GM18858 (cell line): ENCODE data around the gene GSG1.

Source experiments
- ATAC-seq: cut with Tn5 transposase; IDR thresholded peaks from one replicate; pipeline ENCODE4 v1.9.1; 2021; ENCODE audit not compliant: unreplicated experiment

The GSG1 gene

DNA sequence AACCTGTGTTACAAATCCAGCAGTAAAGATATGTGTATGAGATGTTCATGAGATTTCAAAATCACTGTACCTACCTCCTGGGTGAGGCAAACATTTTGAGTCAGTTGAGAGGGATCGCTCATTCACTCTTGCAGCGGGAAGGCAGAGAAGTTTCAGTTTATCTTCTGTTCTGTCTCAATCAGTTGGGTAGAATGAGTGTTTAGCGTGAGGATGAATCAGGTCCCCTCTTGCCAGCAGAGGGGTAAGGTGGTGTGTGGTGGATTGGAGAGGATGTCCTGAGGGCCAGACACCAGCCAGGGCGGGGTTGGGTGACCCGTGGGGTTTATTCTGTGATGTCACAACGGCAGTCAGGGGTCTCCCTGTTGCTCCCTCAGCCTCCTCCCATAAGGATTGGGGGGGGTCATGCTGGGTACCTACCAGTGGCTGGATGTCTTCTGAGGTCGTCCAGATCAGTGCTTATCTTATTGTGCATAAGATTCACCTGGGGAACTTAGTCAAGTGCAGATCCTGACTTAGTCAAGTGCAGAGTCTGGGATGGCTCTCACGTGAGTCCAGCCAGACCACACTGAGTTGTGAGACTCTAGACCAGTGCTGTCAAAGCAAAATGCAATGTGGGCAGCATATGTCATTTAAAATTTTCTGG lies at the start of gene GSG1:
TSS of gene GSG1 (minus strand) at position 277 of the 643 bp plus-strand sequence. CDS start at position 122, 155 bp downstream.
- no peak for ATAC-seq

GRCh38 chr12:13153180-13153579 lies 49.7 kb upstream of the GSG1 start:
- ATAC-seq: no peak

DNA sequence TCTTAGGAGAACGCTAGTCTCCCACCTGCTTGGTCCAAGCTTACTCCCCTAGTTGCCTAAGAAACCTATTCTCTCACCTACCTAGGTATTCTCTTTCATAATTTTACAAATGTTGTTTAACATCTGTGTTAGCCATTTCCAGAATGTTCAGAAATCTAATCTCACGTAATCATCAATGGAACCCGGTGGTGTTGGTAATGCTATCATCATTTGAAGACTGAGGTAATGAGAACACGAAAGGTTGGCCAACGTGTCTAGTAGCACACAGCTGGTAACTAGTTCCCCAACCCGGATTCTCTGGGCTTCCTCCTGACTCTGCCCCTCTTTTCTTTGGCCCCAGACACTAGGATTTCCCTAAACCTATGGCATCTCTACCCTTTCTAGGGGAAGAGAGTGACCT lies 49.3 kb upstream of the GSG1 start:
- ATAC-seq: no peak

- no peak for ATAC-seq
Observed at GRCh38 chr12:13152281-13152680, 48.8 kb upstream of the GSG1 start.

- ATAC-seq: no peak
Observed at GRCh38 chr12:13149411-13149810, 45.9 kb upstream of the GSG1 start.

DNA sequence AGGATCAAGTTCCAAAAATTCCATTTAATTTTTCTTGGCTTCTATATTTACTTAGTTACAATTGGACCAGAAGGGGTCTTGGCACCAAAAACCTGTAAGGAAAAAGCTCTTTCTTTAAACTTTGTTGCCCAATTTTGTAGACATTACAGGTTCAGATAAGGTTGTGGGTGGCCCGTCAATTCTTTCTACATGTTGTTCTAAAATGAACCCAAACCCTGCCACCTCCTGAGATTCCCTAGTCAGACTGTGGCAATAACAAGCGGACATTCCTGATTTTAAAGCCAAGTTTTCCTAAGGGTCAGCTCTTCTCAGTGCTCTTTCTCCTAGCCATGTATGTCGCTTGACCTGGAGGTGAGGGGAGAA lies 45.0 kb upstream of the GSG1 start:
- ATAC-seq: no peak

DNA sequence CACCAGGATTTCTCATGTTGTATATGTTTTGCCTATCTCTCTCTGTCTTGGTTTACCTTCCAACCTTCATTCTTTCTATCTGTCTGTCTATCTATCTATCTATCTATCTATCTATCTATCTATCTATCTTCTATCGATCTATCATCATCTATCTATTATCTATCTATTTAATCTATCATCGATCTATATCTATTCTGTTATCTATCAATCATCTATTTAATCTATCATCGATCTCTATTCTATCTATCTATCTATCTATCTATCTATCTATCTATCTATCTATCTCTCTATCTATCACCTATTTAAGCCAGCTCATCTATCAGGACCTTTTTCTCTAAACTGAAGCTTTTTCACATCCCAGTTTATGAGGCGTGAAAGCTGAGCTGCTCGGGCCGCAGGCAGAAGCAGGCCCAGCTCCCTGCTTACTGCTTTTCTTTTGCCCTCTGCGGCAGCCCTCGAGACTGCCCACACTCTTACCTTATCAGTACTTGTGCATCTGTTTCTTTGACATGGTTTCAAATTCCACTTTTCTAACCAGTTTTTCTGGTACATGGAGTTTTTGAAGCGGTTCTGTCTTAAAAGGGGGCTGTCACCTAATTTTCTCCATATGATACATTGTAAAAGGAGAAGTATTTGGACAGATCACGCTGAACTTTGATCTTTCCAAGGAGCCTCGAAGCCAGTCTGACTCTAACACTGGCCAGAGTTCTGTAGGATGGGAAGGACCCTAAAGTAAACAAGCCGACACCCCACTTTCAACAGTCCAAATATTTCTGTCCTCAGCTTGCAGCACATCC lies 44.4 kb upstream of the GSG1 start:
- no peak for ATAC-seq

- no peak for ATAC-seq
Observed at GRCh38 chr12:13146336-13146938, 43.0 kb upstream of the GSG1 start.

DNA sequence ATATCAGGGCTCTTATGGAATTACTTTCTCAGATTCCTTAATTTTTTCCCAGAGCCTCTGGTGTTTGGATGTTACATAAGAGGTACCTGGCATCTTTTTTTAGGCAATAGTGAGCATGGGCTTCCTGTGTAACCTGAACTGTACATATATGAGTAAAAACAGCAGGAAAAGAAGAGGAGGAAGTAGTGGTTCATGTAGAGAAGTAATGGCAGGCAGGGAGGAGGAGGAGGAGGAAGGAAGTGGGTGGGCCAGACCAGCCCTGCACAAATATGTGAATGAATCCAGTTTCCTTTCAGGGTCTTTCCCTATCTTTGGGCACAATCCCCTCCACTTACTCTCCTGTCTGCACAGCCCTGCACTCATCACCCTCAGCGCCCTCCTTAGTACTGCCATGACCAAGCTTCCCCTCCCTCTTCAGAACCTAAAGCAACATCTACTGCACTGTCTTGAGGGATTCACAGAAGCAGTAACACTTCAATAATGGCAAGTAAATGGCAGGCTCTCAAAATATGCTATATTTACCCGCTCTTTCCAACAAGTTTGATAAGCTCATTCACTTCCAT lies 40.9 kb upstream of the GSG1 start:
- no peak for ATAC-seq

- no peak for ATAC-seq
Observed at GRCh38 chr12:13142747-13143146, 39.3 kb upstream of the GSG1 start.

DNA sequence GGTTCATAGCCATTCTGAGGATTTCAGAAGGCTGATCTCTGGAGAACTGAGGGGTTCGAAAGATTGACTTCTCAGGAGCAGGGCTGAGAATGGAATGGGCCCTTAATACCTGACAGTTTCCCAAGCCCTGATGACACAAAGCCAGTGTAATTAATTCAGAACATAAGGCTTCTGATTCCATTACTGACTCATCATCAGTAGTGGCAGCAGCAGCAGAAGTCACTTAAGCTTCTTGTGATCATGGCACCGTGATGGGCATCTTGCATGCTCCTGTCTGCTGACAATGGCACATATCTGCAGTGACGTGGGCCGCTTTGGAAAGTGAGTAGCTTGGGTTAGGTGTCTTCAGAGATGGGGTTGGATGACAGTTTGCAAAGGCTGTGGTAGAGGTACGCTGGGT lies 38.2 kb upstream of the GSG1 start:
- no peak for ATAC-seq

GRCh38 chr12:13135371-13136178 lies 32.1 kb upstream of the GSG1 start:
- no peak for ATAC-seq

GRCh38 chr12:13133886-13134285 lies 30.4 kb upstream of the GSG1 start:
- ATAC-seq: no peak

DNA sequence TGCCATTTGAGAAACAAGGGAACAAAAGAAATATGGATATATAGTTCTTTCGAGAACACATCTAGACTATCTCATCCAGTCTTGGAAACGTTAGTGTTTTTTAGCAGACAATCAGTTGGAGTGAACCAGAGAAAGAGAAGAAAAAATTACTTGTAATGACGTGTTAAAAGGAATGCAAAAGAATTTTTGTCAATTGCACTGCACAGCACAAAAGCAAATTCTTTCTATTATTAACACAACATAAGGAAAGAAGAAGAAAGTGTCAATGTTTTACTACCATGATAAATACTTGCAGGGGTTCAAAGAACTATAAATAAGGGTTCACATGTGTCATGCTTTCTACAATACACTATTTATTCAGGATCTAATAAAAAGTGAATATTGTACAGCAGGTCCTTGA lies 27.5 kb upstream of the GSG1 start:
- ATAC-seq: no peak

DNA sequence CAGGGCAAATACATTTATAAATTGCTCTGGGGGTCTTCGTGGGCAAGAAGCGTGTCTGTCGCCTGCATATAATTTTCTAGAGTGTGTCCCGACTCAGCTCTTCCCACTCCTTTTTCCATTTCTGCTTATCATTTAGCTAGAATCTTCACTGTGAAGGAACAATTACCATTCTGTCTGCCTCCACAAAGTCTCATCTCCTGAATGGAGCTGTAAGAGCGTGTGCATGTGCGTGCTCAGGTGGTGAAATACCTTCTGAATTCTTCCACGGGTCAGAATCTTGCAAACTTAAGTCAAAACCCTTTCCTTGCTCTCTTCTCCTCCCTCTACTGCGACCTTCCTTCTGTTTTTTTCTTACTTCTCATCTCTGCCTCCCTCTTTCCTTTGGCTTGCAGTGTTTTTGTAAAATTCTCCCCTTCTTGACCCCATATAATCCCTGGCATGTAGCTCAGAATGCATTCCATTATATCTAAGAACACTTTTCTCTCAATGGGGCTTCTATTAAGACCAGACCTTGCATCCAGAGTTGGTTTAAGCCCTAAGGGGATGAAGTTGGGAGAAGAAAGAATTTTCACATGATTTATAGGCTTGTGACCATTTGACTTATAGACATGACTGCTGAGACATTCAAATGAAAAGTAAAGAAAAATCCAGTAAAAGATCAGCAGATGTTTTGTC lies 25.0 kb upstream of the GSG1 start:
- no peak for ATAC-seq

- no peak for ATAC-seq
Observed at GRCh38 chr12:13127444-13127843, 24.0 kb upstream of the GSG1 start.

DNA sequence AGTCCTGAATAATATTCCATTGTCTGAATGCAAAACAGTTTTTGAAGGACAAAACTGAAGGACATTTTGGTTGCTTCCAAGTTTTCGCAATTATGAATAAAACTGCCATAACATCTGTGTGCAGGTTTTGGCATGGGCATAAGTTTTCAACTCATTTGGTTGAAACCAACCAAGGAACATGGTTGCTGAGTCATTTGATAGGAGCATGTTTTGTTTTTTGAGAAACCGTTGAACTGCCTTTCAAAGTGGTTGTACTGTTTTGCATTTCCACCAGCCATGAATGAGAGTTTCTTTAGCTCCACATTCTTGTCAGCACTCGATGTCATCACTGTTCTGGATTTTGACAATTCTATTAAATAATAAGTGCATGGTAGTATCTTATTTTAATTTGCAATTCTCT lies 23.0 kb upstream of the GSG1 start:
- no peak for ATAC-seq

GRCh38 chr12:13125996-13126395 lies 22.5 kb upstream of the GSG1 start:
- no peak for ATAC-seq

- no peak for ATAC-seq
Observed at GRCh38 chr12:13124656-13125505, 21.4 kb upstream of the GSG1 start.

DNA sequence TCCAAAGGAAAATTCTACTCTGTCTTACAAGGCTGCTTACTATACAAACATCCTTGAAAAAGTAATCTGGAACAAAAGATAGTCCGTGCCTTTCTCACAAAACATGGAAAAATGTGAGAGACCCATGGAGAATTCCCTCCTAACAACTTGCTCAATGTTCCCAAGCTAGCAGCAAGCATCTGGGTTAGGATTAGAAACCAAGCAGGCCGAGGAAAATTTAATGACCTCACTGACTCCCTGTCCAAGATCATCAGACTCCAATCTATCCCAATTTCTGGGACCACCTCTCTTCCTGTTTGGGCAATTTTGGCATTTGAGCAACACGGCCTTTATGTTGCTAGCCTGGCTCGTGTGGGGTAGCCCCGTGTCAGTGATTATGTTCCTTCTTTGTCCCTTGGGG lies 18.1 kb upstream of the GSG1 start:
- ATAC-seq: no peak
